Muscle layer of duodenum (tissue), 2 donors: ENCODE measurements around the gene TCIRG1.

Experiments used
- H3K27ac ChIP-seq: one replicate; pipeline ENCODE4 v1.7.0; 2013; ENCODE audit warnings: mild to moderate bottlenecking, low read length
- H3K27me3 ChIP-seq: one replicate; pipeline ENCODE4 v1.7.0; 2013; ENCODE audit warnings: low read depth, mild to moderate bottlenecking, control low read depth, low read length
- H3K36me3 ChIP-seq, 2 donors: one replicate each; pipeline ENCODE4 v1.7.0; 2013; ENCODE audit warnings: low read length in 2 of 2, control low read depth in 1 of 2, mild to moderate bottlenecking in 1 of 2; ENCODE audit not compliant: insufficient read depth in 2 of 2, control insufficient read depth in 1 of 2
- H3K4me1 ChIP-seq, 2 donors: one replicate each; pipeline ENCODE4 v1.7.0; 2013; ENCODE audit warnings: low read length in 2 of 2, mild to moderate bottlenecking in 2 of 2, control low read depth in 1 of 2, moderate library complexity in 1 of 2; ENCODE audit not compliant: insufficient read depth in 2 of 2, control insufficient read depth in 1 of 2
- H3K4me3 ChIP-seq, 2 donors: one replicate each; pipeline ENCODE4 v1.7.0; 2013; ENCODE audit warnings: low read length in 2 of 2, low read depth in 1 of 2, mild to moderate bottlenecking in 1 of 2
- H3K9me3 ChIP-seq, 2 donors: one replicate each; pipeline ENCODE4 v1.7.0; 2013; ENCODE audit warnings: low read length in 2 of 2, control low read depth in 1 of 2, mild to moderate bottlenecking in 1 of 2; ENCODE audit not compliant: control insufficient read depth in 1 of 2
- donor health status: healthy.

TCIRG1 gene

DNA sequence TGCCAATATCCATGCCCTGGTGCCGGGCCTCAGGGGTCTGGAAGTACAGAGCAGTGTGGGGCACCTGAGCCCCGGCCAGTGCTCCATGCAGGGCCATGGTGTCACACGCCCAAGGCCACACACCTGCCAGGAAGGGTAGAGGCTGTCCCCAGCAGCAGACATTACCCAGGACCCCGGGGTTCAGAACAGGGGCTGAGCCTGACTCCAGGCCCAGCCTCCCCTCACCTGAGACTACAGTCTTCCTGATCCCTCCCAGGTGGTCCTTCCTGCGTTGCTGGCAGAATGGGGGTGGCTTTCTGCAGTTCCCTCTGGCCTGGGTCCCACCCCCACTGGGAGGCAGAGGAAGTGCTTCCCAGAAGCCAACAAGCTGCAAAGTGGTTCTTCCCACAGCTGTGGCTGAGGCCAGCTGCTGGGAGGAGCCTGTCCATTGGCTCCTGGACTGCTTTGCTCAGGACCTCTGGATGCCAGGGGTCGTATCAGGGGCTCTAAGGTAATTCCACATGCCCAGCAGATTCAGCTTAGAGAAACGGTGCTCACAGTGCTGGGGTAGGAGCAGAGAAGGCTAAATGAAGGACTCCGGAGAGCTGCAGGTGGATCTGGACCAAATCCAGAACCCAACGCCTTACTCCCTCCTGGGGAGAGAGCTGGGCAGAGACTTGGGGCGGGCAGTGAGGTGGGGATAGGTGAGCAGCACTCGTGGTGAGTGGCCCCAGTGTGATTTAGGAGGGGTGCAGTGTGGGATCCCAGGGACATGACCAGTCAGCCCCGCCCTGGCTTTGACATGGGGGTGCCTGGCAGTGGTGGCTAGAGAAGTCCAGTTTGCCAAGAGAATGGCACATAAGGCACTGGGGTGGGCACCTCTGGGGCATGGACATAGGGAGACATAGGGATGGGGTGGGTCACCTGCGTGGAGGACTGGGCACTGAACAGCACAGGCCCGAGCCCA, 12.6 kb downstream of the TCIRG1 start:
- H3K27ac ChIP-seq: no peak overlapping the region
- no peaks in the 10 kb centered on the region for H3K27me3 ChIP-seq
- no peaks in the 10 kb centered on the region for H3K4me1 ChIP-seq
- no peak overlapping the region for H3K4me3 ChIP-seq
- peaks cover 9 to 68% of the 10 kb centered on the region in 2 donors for H3K36me3 ChIP-seq
- no peaks in the 10 kb centered on the region for H3K9me3 ChIP-seq

GRCh38 chr11:68052137-68052873, 13.5 kb downstream of the TCIRG1 start:
- Histone ChIP-seq H3K4me1 (no peaks in the 10 kb centered on the region), H3K36me3 (peaks cover 9 to 62% of the 10 kb centered on the region in 2 donors), H3K4me3 (no peak overlapping the region), H3K27ac (no peak overlapping the region), H3K9me3 (no peaks in the 10 kb centered on the region), H3K27me3 (no peaks in the 10 kb centered on the region)

GRCh38 chr11:68053117-68053516, 14.3 kb downstream of the TCIRG1 start:
- H3K36me3 ChIP-seq: peaks cover 7 to 54% of the 10 kb centered on the region in 2 donors
- H3K27me3 ChIP-seq: no peaks in the 10 kb centered on the region
- H3K27ac ChIP-seq: no peak overlapping the region
- no peak overlapping the region for H3K4me3 ChIP-seq
- H3K4me1 ChIP-seq: no peaks in the 10 kb centered on the region
- no peaks in the 10 kb centered on the region for H3K9me3 ChIP-seq

DNA sequence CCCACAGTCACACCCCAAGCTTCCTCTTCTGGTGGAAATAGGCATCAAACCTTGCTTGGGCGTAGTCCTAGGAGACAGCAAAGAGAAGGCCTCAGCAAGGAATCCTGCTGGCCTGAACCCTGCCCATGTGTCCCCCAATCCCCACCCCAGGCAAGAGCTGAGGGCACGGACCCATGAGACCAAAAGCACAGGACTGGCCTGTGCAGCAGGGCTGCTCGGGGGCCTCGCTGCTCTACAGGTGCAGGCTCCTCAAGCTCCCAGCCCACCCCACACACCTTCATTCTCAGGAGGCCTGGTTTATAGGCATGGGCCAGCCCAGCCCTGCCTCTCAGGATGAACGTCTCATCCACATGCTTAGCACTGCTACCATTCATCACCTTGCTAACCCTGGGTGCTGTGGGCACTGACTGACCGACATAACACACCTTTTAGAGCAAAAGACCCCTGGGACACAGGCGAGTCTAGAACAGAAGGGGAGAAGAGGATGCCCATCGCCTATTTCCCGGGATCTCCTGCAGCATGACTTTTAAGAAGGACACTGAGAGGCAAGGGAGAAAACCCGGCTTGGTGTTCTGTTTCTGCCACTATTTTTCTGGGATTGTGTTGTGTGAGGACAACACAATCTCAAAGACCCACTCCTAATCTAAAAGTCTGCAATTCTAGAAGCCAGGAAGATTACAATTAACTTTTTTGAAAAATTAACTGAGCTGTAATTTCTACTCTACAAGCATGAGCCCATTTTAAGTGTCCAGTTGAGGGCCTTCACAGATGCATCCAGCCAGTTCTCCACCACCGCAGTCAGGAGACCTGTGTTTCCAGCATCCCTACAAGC, 15.4 kb downstream of the TCIRG1 start:
- Histone ChIP-seq H3K4me3 (no peak overlapping the region), H3K9me3 (no peaks in the 10 kb centered on the region), H3K4me1 (no peaks in the 10 kb centered on the region), H3K27me3 (no peaks in the 10 kb centered on the region), H3K36me3 (peaks cover 10 to 46% of the 10 kb centered on the region in 2 donors), H3K27ac (no peak overlapping the region)

DNA sequence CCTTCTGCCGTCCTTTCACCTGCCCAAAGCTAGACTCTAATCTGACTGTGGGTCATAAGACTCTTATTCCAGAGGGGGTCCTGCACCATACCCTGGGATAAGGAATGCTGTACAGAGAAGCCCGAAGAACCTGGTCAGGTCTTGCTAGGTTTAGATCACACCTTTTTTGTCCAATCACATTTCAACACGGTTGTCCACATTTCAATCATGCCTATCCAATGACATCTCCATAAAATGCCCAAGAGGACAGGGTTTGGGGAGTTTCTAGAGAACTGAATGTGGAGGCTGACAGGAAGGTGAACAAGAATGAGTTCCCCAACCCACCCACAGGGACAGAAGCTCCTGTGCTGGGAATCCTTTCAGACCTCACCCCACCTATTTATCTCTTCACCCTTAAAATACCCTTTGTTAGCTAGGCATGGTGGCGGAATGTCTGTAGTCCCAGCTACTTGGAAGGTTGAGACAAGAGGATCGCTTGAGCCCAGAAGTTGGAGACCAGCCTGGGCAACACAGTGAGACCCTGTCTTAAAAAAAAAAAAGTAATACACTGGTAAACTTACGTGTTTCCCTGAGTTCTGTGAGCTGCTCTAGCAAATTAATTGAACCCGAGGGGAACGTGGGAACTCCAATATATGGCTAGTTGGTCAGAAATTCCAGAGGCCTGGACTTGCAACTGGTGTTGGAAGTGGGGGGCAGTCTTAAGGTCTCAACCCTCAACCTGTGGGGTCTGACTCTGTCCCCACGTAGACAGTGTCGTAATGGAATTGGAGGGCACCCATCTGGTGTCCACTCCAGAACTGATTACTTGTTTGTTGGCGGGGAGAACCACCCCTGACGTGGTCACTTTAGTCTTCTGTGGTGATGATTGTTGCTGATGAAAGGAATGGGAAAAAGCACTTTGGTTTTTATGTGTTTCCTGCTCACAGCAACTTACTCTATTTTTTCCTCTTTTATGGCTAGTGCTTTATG, 17.8 kb downstream of the TCIRG1 start:
- H3K36me3 ChIP-seq: peaks cover 16 to 31% of the 10 kb centered on the region in 2 donors
- H3K9me3 ChIP-seq: no peaks in the 10 kb centered on the region
- H3K4me1 ChIP-seq: no peaks in the 10 kb centered on the region

DNA sequence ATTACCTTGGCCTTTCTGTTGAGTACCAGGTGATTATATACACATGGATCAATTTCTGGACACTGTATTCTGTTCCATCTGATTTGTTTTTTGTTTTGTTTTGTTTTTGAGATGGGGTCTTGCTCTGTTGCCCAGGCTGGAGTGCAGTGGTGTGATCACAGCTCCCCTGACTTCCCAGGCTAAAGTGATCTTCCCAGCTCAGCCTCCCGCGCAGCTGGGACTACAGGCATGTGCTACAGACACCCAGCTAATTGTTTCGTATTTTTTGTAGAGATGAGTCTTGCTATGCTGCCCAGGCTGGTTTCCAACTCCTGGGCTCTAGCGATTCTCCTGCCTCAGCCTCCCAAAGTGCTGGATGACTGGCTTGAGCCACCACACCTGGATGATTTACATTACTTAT, 19.0 kb downstream of the TCIRG1 start:
- no peaks in the 10 kb centered on the region for H3K4me1 ChIP-seq
- H3K27me3 ChIP-seq: no peaks in the 10 kb centered on the region
- no peak overlapping the region for H3K4me3 ChIP-seq
- H3K9me3 ChIP-seq: no peaks in the 10 kb centered on the region
- no peak overlapping the region for H3K27ac ChIP-seq
- peaks cover 17 to 24% of the 10 kb centered on the region in 2 donors for H3K36me3 ChIP-seq

More for the DNA sequence above, 17.8 kb downstream of the TCIRG1 start:
- no peaks in the 10 kb centered on the region for H3K27me3 ChIP-seq
- no peak overlapping the region for H3K27ac ChIP-seq
- H3K4me3 ChIP-seq: no peak overlapping the region

- Histone ChIP-seq H3K27me3 (no peaks in the 10 kb centered on the region), H3K4me1 (no peaks in the 10 kb centered on the region), H3K27ac (no peak overlapping the region), H3K4me3 (no peak overlapping the region), H3K36me3 (peaks cover 34 to 43% of the 10 kb centered on the region in 2 donors), H3K9me3 (no peaks in the 10 kb centered on the region)
These were observed 22.7 kb downstream of the TCIRG1 start for GRCh38 chr11:68061508-68061907.

DNA sequence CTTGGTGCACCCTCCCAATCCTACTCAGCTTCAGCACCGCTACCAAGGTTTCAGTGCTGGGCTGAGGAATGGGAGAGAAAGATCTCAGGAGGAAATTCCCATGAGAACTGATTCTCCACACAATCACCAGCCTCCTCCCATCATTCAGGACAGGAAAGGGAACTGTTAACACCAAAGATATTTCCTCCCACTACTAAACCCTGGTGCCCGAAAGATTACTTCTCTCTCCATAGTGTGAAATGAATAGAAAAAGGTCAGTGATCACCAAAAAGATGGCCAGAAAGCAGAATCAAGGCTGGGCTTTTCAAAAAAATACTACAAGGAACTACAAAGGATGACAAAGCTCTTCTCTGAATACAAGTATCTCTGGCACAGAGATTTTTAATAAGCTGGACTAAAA, 26.1 kb downstream of the TCIRG1 start:
- no peaks in the 10 kb centered on the region for H3K27me3 ChIP-seq

DNA sequence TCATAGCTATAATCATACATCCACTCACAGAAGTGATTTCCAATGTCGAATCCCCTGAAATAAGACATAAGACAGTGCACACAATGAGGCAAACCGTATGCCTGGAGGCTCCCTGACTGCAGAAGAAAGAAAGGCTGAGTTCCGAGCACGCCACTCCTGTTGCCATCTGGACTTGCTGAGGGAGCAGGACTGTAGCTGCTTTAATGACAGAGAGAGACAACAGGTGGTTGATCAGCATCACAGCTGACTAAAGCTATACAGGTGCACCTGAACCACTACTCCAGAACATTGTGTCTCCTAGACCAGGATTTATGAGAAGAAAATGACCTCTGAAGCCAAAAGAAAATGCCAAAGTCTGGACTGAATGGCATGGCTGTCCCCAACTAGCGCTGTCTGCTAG, 27.0 kb downstream of the TCIRG1 start:
- Histone ChIP-seq H3K4me1 (no peaks in the 10 kb centered on the region), H3K4me3 (no peak overlapping the region), H3K9me3 (no peaks in the 10 kb centered on the region), H3K27ac (no peak overlapping the region), H3K27me3 (no peaks in the 10 kb centered on the region), H3K36me3 (peaks cover 58 to 77% of the 10 kb centered on the region in 2 donors)

More for the DNA sequence above, 26.1 kb downstream of the TCIRG1 start:
- peaks cover 54 to 72% of the 10 kb centered on the region in 2 donors for H3K36me3 ChIP-seq
- H3K9me3 ChIP-seq: no peaks in the 10 kb centered on the region
- no peak overlapping the region for H3K4me3 ChIP-seq
- no peak overlapping the region for H3K27ac ChIP-seq
- H3K4me1 ChIP-seq: no peaks in the 10 kb centered on the region

GRCh38 chr11:68066742-68067141, 27.9 kb downstream of the TCIRG1 start:
- H3K36me3 ChIP-seq: peaks cover 58 to 77% of the 10 kb centered on the region in 2 donors
- H3K4me1 ChIP-seq: no peaks in the 10 kb centered on the region
- H3K4me3 ChIP-seq: no peak overlapping the region
- no peaks in the 10 kb centered on the region for H3K9me3 ChIP-seq
- H3K27ac ChIP-seq: no peak overlapping the region
- no peaks in the 10 kb centered on the region for H3K27me3 ChIP-seq
